Measurements from ENCODE around the gene MSH4. TPM values are rescaled to one million over a fixed set of nuclear protein-coding genes. Genes with fewer than 3 reads are reported as not detected.
"Not testable (repeated sequence)": the region's sequence is repeated elsewhere in the genome, so short reads cannot be mapped to it uniquely, and the experiment has no call there.

The MSH4 gene
- total RNA-seq, 1 donor from 2014 or later, result 0.44 TPM

DNA sequence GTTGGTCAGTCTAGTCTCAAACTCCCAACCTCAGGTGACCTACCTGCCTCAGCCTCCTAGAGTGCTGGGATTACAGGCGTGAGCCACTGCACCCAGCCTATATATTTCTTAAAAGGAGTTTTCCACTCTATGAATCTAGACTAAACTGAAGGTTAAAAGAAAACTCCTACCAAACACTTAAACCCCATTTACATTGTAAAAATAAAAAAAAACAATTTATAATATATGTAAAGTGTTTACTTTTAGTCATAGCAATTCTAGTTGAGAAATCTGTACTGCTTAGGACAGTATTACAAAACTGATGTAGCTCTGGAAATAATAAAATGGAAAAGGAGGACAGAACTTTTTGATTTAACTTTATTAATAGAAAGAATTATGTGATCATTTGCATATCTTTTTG is 126.0 kb downstream of the MSH4 start:
- H3K4me3 Mint-ChIP-seq (ENCODE audit: unreplicated experiment), result no peak overlapping the region
- no peak for DNase-seq (ENCODE audit: low spot score)
- no peaks in the 10 kb centered on the region for H3K36me3 Mint-ChIP-seq (ENCODE audit: low read depth, unreplicated experiment)
- no peaks in the 10 kb centered on the region for H3K9me3 Mint-ChIP-seq (ENCODE audit: unreplicated experiment)
- TF ChIP-seq, protein P1, sequence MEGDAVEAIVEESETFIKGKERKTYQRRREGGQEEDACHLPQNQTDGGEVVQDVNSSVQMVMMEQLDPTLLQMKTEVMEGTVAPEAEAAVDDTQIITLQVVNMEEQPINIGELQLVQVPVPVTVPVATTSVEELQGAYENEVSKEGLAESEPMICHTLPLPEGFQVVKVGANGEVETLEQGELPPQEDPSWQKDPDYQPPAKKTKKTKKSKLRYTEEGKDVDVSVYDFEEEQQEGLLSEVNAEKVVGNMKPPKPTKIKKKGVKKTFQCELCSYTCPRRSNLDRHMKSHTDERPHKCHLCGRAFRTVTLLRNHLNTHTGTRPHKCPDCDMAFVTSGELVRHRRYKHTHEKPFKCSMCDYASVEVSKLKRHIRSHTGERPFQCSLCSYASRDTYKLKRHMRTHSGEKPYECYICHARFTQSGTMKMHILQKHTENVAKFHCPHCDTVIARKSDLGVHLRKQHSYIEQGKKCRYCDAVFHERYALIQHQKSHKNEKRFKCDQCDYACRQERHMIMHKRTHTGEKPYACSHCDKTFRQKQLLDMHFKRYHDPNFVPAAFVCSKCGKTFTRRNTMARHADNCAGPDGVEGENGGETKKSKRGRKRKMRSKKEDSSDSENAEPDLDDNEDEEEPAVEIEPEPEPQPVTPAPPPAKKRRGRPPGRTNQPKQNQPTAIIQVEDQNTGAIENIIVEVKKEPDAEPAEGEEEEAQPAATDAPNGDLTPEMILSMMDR (IDR thresholded peaks at IDR 0.05; ENCODE audit: unreplicated experiment), result no peak
- H3K4me1 Mint-ChIP-seq (ENCODE audit: unreplicated experiment), result no peaks in the 10 kb centered on the region
- H3K27ac Mint-ChIP-seq (ENCODE audit: unreplicated experiment), result no peak overlapping the region
- H3K27me3 Mint-ChIP-seq (ENCODE audit: unreplicated experiment), result no peaks in the 10 kb centered on the region

DNA sequence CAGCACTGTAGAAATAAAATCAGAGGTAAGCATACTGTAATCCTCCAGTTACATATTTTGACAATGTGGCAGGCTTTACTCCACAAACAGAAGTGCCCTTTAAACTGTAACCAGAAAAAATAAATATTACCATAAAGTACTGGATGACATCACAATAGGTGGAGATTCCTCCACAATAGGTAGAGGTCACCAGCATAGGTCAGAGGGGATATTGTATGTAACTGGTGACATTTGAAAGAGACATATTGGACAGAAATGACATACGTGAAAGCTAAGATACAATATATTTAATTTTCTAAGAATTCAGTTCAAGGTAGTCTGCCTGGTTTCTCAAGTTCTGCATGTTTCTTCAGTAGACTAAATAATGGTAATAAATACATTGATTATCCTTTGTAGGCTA is 135.6 kb downstream of the MSH4 start, which contains the start of gene ASB17:
TSS of gene ASB17 (minus strand) at position 101 of the 400 bp plus-strand sequence. CDS start 113 bp downstream, outside the sequence.
- H3K4me3 Mint-ChIP-seq (ENCODE audit: unreplicated experiment), result no peak within 1 kb of the TSS
- no peaks in the 10 kb centered on the region for H3K27me3 Mint-ChIP-seq (ENCODE audit: unreplicated experiment)
- DNase-seq (ENCODE audit: low spot score), result no peak
- TF ChIP-seq, protein P1 (IDR thresholded peaks at IDR 0.05; ENCODE audit: unreplicated experiment), result no peak
- H3K4me1 Mint-ChIP-seq (ENCODE audit: unreplicated experiment), result no peaks in the 10 kb centered on the region
- no peaks in the 10 kb centered on the region for H3K9me3 Mint-ChIP-seq (ENCODE audit: unreplicated experiment)
- H3K27ac Mint-ChIP-seq (ENCODE audit: unreplicated experiment), result no peak within 1 kb of the TSS
- no peaks in the 10 kb centered on the region for H3K36me3 Mint-ChIP-seq (ENCODE audit: low read depth, unreplicated experiment)

DNA sequence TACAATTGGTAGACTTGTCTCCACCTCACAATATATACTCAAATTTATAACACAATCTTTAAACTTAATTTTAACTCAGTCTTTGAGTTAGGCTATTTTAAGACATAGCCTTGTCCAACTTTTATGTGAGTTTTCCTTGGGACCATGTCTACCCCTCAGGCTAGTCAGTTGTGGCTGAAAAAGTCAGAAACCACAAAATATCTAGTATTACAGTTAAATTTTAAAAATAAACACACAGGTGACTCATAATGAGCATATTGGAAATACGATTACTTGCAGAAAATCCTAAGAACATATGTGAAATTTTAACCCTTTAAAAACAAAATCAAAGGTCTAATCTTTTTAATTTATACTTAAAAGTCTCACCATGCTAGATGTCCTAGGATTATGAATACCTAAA is 140.4 kb downstream of the MSH4 start:
- no peak for DNase-seq (ENCODE audit: low spot score)
- H3K4me1 Mint-ChIP-seq (ENCODE audit: unreplicated experiment), result no peaks in the 10 kb centered on the region
- no peak overlapping the region for H3K4me3 Mint-ChIP-seq (ENCODE audit: unreplicated experiment)
- no peaks in the 10 kb centered on the region for H3K27me3 Mint-ChIP-seq (ENCODE audit: unreplicated experiment)
- no peaks in the 10 kb centered on the region for H3K9me3 Mint-ChIP-seq (ENCODE audit: unreplicated experiment)
- TF ChIP-seq, protein P1 (IDR thresholded peaks at IDR 0.05; ENCODE audit: unreplicated experiment), result no peak
- no peak overlapping the region for H3K27ac Mint-ChIP-seq (ENCODE audit: unreplicated experiment)
- H3K36me3 Mint-ChIP-seq (ENCODE audit: low read depth, unreplicated experiment), result no peaks in the 10 kb centered on the region

DNA sequence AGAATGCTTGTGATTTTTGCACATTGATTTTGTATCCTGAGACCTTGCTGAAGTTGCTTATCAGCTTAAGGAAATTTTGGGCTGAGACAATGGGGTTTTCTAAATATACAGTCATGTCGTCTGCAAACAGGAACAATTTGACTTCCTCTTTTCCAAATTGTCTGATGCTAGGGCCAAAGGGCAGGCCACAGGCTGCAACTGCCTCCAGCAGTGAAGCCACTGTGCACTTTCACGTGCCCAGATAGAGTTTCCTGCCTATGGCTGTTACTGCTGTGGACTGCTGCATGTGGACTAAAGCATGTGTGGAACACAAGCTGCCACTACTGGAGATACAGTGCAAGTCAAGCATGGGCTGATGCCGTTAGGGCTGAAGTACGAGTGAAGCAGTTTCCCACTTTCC is 146.4 kb downstream of the MSH4 start:
- H3K4me3 Mint-ChIP-seq (ENCODE audit: unreplicated experiment), result not testable (repeated sequence)

DNA sequence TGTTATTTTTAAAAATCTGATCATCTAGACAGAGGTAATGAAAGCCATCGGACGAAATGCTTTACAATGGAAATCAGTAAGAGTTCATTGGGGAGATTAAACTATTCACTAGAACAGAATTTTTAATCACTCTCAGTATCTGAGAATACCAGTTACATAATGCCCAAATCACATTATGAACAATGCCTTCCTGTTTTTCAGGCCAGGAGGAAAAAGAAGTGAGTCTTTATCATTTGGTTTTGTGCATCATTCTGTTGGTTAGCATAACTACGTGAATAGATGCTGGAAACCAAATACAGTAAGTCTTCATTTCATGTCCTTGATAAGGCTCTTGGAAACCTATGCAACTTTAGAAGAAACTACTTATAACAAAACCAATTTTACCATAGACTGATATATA is 153.5 kb downstream of the MSH4 start:
- Mint-ChIP-seq H3K4me1 (ENCODE audit: unreplicated experiment) (peaks cover 5% of the 10 kb centered on the region), H3K36me3 (ENCODE audit: low read depth, unreplicated experiment) (no peaks in the 10 kb centered on the region), H3K27ac (ENCODE audit: unreplicated experiment) (no peak overlapping the region), H3K27me3 (ENCODE audit: unreplicated experiment) (no peaks in the 10 kb centered on the region), H3K4me3 (ENCODE audit: unreplicated experiment) (no peak overlapping the region), H3K9me3 (ENCODE audit: unreplicated experiment) (no peaks in the 10 kb centered on the region)
- no peak for DNase-seq (ENCODE audit: low spot score)
- TF ChIP-seq, protein P1 (IDR thresholded peaks at IDR 0.05; ENCODE audit: unreplicated experiment), result no peak

More for the DNA sequence above, 146.4 kb downstream of the MSH4 start:
- peak overlapping the region; percentile 96 for H3K27ac Mint-ChIP-seq (ENCODE audit: unreplicated experiment)
- not testable (repeated sequence) for H3K36me3 Mint-ChIP-seq (ENCODE audit: low read depth, unreplicated experiment); H3K4me1 Mint-ChIP-seq (ENCODE audit: unreplicated experiment); H3K27me3 Mint-ChIP-seq (ENCODE audit: unreplicated experiment); H3K9me3 Mint-ChIP-seq (ENCODE audit: unreplicated experiment)
- DNase-seq (ENCODE audit: low spot score), result peak; percentile 11
